ENCODE data around the gene NFATC2IP.
"Not testable (repeated sequence)": the region's sequence is repeated elsewhere in the genome, so short reads cannot be mapped to it uniquely, and the experiment has no call there.

DNA sequence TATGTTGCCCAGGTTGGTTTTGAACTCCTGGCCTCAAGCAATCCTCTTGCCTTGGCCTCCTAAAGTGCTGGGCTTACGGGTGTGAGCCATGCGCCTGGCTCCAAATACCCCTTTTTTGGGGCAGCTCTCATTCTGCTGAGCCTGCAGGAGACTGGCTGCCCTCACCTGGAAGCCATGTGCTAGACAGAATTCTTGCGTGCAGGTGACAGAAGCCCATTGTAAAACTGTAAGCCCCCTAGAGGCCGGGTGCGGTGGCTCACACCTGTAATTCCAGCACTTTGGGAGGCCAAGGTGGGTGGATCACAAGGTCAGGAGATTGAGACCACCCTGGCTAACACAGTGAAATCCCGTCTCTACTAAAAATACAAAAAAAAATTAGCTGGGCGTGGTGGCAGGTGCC lies 29.6 kb downstream of the NFATC2IP start:
- not testable (repeated sequence) for TF ChIP-seq EZH2 (IDR thresholded peaks at IDR 0.05; ENCODE audit: insufficient read depth, low read length)
- TF ChIP-seq, protein P1, sequence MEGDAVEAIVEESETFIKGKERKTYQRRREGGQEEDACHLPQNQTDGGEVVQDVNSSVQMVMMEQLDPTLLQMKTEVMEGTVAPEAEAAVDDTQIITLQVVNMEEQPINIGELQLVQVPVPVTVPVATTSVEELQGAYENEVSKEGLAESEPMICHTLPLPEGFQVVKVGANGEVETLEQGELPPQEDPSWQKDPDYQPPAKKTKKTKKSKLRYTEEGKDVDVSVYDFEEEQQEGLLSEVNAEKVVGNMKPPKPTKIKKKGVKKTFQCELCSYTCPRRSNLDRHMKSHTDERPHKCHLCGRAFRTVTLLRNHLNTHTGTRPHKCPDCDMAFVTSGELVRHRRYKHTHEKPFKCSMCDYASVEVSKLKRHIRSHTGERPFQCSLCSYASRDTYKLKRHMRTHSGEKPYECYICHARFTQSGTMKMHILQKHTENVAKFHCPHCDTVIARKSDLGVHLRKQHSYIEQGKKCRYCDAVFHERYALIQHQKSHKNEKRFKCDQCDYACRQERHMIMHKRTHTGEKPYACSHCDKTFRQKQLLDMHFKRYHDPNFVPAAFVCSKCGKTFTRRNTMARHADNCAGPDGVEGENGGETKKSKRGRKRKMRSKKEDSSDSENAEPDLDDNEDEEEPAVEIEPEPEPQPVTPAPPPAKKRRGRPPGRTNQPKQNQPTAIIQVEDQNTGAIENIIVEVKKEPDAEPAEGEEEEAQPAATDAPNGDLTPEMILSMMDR (IDR thresholded peaks at IDR 0.05; ENCODE audit: insufficient read depth, low read depth, low read length): not testable (repeated sequence)

All from astrocyte (in vitro differentiated cells and primary cell).